GM23338 (cell line): ENCODE results near the gene SLC43A2. TPM values are rescaled to one million over a fixed set of nuclear protein-coding genes. Genes with fewer than 3 reads are reported as not detected.

Experiments used
- ATAC-seq: fragments of 200-7000 bp; cut with Tn5 transposase; 3 replicates; pipeline ENCODE4 v1.9.1; 2020
- DNase-seq: peaks from one replicate; pipeline ENCODE4 v3.0.0-alpha.2; 2015; ENCODE audit warnings: low spot score
- H2AFZ ChIP-seq: fragments of 200-600 bp; sonication (generic); 2 replicates; pipeline ENCODE4 v1.8.0; 2016; ENCODE audit warnings: antibody characterized with exemption, mild to moderate bottlenecking, moderate library complexity
- H3F3A ChIP-seq: fragments of 200-600 bp; sonication (generic); replicated peaks from 2 replicates; pipeline ENCODE4 v1.8.0; 2017; ENCODE audit warnings: antibody characterized with exemption, mixed run types, low read depth
- H3K27ac ChIP-seq: fragments of 200-600 bp; sonication (generic); 2 replicates; pipeline ENCODE4 v1.6.1; 2016; ENCODE audit warnings: low read depth
- H3K27me3 ChIP-seq: fragments of 200-600 bp; sonication (generic); 2 replicates; pipeline ENCODE4 v1.8.0; 2016; ENCODE audit warnings: mild to moderate bottlenecking, mixed run types, moderate library complexity; ENCODE audit not compliant: insufficient read depth
- H3K36me3 ChIP-seq: fragments of 200-600 bp; sonication (generic); 2 replicates; pipeline ENCODE4 v1.8.0; 2016; ENCODE audit warnings: mild to moderate bottlenecking; ENCODE audit not compliant: insufficient read depth
- H3K4me1 ChIP-seq: fragments of 200-600 bp; sonication (generic); 2 replicates; pipeline ENCODE4 v1.8.0; 2016; ENCODE audit warnings: mild to moderate bottlenecking, moderate library complexity; ENCODE audit not compliant: insufficient read depth
- H3K4me2 ChIP-seq: fragments of 200-600 bp; sonication (generic); 2 replicates; pipeline ENCODE4 v1.7.1; 2017; ENCODE audit warnings: mixed run types
- H3K4me3 ChIP-seq: fragments of 200-600 bp; sonication (generic); 2 replicates; pipeline ENCODE4 v1.6.1; 2016; ENCODE audit warnings: mixed run types
- H3K79me2 ChIP-seq: fragments of 200-600 bp; sonication (generic); replicated peaks from 2 replicates; pipeline ENCODE4 v1.8.0; 2017; ENCODE audit warnings: mild to moderate bottlenecking; ENCODE audit not compliant: insufficient read depth
- H3K9me2 ChIP-seq: fragments of 200-600 bp; sonication (generic); 2 replicates; pipeline ENCODE4 v1.8.0; 2017; ENCODE audit not compliant: insufficient read depth
- H4K20me1 ChIP-seq: fragments of 200-600 bp; sonication (generic); replicated peaks from 2 replicates; pipeline ENCODE4 v1.8.0; 2017; ENCODE audit warnings: mild to moderate bottlenecking; ENCODE audit not compliant: insufficient read depth
- H3K27ac Mint-ChIP-seq: 2 replicates; pipeline ENCODE4 v1.8.0; 2020; ENCODE audit warnings: inconsistent platforms, mild to moderate bottlenecking, moderate library complexity, mixed read lengths
- H3K27me3 Mint-ChIP-seq: 3 replicates; pipeline ENCODE4 v1.8.0; 2022; ENCODE audit warnings: low read depth, mild to moderate bottlenecking, moderate library complexity, mixed read lengths, inconsistent platforms; ENCODE audit not compliant: insufficient read depth, poor library complexity
- H3K36me3 Mint-ChIP-seq: 3 replicates; pipeline ENCODE4 v1.8.0; 2021; ENCODE audit warnings: low read depth, mild to moderate bottlenecking, inconsistent platforms, moderate library complexity, mixed read lengths
- H3K4me1 Mint-ChIP-seq: 3 replicates; pipeline ENCODE4 v1.8.0; 2020; ENCODE audit warnings: mild to moderate bottlenecking, inconsistent platforms, mixed read lengths
- H3K4me3 Mint-ChIP-seq: 3 replicates; pipeline ENCODE4 v1.8.0; 2021; ENCODE audit warnings: moderate library complexity, mild to moderate bottlenecking, inconsistent platforms, mixed read lengths
- H3K9me3 Mint-ChIP-seq: 3 replicates; pipeline ENCODE4 v1.8.0; 2020; ENCODE audit warnings: moderate library complexity, mild to moderate bottlenecking, inconsistent platforms, mixed read lengths
- CTCF ChIP-seq, 2 experiments: fragments of 200-600 bp in 1 of 2; sonication (generic) in 1 of 2; conservative IDR thresholded peaks; 2 replicates each; pipeline versions ENCODE4 v1.5.1 to v1.6.1; 2016 to 2017; ENCODE audit warnings: antibody characterized with exemption in 2 of 2, low read depth in 2 of 2, mild to moderate bottlenecking in 2 of 2, moderate library complexity in 1 of 2
- NANOG ChIP-seq: IDR thresholded peaks from 2 replicates; pipeline ENCODE4 v1.6.1; 2016; ENCODE audit warnings: antibody characterized with exemption, borderline replicate concordance
- POLR2AphosphoS5 ChIP-seq: IDR thresholded peaks from 2 replicates; pipeline ENCODE4 v1.6.1; 2016; ENCODE audit warnings: antibody characterized with exemption, low read depth
- STAT1 ChIP-seq: IDR thresholded peaks from one replicate; pipeline ENCODE4 v1.6.1; 2016; ENCODE audit warnings: antibody characterized with exemption; ENCODE audit not compliant: unreplicated experiment
- polyA plus RNA-seq: library from polyadenylated mRNA; unstranded; fragments of >200 nt; fragmentation: Nextera tagmentation; extraction: Ambion mirVana; gene quantifications from 2 replicates; pipeline ENCODE4 v1.2.1, GENCODE V29; 2016
- total RNA-seq: library from RNA; depleted of rRNA; stranded (reverse); fragments of >200 nt; shearing (Covaris generic); gene quantifications from 2 replicates; pipeline ENCODE4 v1.2.3, GENCODE V29; 2014
- TF ChIP-seq, protein P1 (sequence below): fragments of 250-450 bp; sonication (Bioruptor Pico); IDR thresholded peaks from 2 replicates; pipeline ENCODE4 v1.5.0; 2020; ENCODE audit warnings: mild to moderate bottlenecking, moderate library complexity

SLC43A2 gene
- total and polyA plus RNA-seq, 2 experiments from 2014 or later = 2.2 to 9.8 TPM

- Mint-ChIP-seq H3K27me3 (peaks cover 5% of the 10 kb centered on the region), H3K36me3 (peaks cover 2% of the 10 kb centered on the region; the same call in 1 of the 3 replicates), H3K9me3 (no peaks in the 10 kb centered on the region), H3K4me3 (no peak overlapping the region), H3K4me1 (peaks cover 18% of the 10 kb centered on the region), H3K27ac (no peak overlapping the region)
- ATAC-seq (no peak), DNase-seq (no peak)
- TF ChIP-seq CTCF (conservative IDR thresholded peaks at IDR 0.05; ENCODE audit: low read depth in 2 of 2) (peak in 1 of 2 experiments; percentile 30; a peak in 2 of 4 replicates), POLR2AphosphoS5 (no peak), NANOG (no peak), STAT1 (no peak)
- TF ChIP-seq, protein P1, sequence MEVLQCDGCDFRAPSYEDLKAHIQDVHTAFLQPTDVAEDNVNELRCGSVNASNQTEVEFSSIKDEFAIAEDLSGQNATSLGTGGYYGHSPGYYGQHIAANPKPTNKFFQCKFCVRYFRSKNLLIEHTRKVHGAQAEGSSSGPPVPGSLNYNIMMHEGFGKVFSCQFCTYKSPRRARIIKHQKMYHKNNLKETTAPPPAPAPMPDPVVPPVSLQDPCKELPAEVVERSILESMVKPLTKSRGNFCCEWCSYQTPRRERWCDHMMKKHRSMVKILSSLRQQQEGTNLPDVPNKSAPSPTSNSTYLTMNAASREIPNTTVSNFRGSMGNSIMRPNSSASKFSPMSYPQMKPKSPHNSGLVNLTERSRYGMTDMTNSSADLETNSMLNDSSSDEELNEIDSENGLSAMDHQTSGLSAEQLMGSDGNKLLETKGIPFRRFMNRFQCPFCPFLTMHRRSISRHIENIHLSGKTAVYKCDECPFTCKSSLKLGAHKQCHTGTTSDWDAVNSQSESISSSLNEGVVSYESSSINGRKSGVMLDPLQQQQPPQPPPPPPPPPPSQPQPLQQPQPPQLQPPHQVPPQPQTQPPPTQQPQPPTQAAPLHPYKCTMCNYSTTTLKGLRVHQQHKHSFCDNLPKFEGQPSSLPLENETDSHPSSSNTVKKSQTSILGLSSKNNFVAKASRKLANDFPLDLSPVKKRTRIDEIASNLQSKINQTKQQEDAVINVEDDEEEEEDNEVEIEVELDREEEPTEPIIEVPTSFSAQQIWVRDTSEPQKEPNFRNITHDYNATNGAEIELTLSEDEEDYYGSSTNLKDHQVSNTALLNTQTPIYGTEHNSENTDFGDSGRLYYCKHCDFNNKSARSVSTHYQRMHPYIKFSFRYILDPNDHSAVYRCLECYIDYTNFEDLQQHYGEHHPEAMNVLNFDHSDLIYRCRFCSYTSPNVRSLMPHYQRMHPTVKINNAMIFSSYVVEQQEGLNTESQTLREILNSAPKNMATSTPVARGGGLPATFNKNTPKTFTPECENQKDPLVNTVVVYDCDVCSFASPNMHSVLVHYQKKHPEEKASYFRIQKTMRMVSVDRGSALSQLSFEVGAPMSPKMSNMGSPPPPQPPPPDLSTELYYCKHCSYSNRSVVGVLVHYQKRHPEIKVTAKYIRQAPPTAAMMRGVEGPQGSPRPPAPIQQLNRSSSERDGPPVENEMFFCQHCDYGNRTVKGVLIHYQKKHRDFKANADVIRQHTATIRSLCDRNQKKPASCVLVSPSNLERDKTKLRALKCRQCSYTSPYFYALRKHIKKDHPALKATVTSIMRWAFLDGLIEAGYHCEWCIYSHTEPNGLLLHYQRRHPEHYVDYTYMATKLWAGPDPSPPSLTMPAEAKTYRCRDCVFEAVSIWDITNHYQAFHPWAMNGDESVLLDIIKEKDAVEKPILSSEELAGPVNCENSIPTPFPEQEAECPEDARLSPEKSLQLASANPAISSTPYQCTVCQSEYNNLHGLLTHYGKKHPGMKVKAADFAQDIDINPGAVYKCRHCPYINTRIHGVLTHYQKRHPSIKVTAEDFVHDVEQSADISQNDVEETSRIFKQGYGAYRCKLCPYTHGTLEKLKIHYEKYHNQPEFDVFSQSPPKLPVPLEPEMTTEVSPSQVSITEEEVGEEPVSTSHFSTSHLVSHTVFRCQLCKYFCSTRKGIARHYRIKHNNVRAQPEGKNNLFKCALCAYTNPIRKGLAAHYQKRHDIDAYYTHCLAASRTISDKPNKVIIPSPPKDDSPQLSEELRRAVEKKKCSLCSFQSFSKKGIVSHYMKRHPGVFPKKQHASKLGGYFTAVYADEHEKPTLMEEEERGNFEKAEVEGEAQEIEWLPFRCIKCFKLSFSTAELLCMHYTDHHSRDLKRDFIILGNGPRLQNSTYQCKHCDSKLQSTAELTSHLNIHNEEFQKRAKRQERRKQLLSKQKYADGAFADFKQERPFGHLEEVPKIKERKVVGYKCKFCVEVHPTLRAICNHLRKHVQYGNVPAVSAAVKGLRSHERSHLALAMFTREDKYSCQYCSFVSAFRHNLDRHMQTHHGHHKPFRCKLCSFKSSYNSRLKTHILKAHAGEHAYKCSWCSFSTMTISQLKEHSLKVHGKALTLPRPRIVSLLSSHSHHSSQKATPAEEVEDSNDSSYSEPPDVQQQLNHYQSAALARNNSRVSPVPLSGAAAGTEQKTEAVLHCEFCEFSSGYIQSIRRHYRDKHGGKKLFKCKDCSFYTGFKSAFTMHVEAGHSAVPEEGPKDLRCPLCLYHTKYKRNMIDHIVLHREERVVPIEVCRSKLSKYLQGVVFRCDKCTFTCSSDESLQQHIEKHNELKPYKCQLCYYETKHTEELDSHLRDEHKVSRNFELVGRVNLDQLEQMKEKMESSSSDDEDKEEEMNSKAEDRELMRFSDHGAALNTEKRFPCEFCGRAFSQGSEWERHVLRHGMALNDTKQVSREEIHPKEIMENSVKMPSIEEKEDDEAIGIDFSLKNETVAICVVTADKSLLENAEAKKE = no peak
- Histone ChIP-seq H3K27ac (no peak overlapping the region), H3K79me2 (no peaks in the 10 kb centered on the region), H3K4me1 (peaks cover 3% of the 10 kb centered on the region; the same call in 1 of the 2 replicates), H3K27me3 (no peaks in the 10 kb centered on the region), H3K4me2 (no peak overlapping the region), H3F3A (0 out of 2 replicates have a peak, but pooled peaks cover 3% of the 10 kb centered on the region), H3K4me3 (no peak overlapping the region), H4K20me1 (no peaks in the 10 kb centered on the region), H2AFZ (no peak overlapping the region), H3K9me2 (no peaks in the 10 kb centered on the region), H3K36me3 (no peaks in the 10 kb centered on the region)
Observed at GRCh38 chr17:1636732-1637285, 8.2 kb upstream of the SLC43A2 start.
